Neural cell (in vitro differentiated cells): ENCODE measurements around the gene PIK3AP1. TPM values are rescaled to one million over a fixed set of nuclear protein-coding genes. Genes with fewer than 3 reads are reported as not detected.

Experiments used
- H2AFZ ChIP-seq: fragments of 200-600, 300-800 bp; sonication (generic), shearing (Covaris generic); 2 replicates; pipeline ENCODE4 v1.6.0; 2014; ENCODE audit warnings: low read depth, mild to moderate bottlenecking, antibody characterized with exemption, low read length, moderate library complexity
- H3F3A ChIP-seq: fragments of 200-600 bp; shearing (Covaris generic); 2 replicates; pipeline ENCODE4 v1.6.1; 2016; ENCODE audit warnings: mild to moderate bottlenecking, moderate library complexity, mixed read lengths, antibody characterized with exemption, low read length; ENCODE audit not compliant: insufficient read depth, poor library complexity, severe bottlenecking
- H3K27ac ChIP-seq: fragments of 200-600, 300-800 bp; sonication (generic), shearing (Covaris generic); 2 replicates; pipeline ENCODE4 v1.5.1; 2014; ENCODE audit warnings: mild to moderate bottlenecking, low read length, moderate library complexity
- H3K27me3 ChIP-seq: fragments of 300-800, 200-600 bp; sonication (generic), shearing (Covaris generic); 2 replicates; pipeline ENCODE4 v1.6.0; 2014; ENCODE audit warnings: mild to moderate bottlenecking, low read depth, low read length, moderate library complexity; ENCODE audit not compliant: insufficient read depth
- H3K36me3 ChIP-seq: fragments of 300-800, 200-600 bp; sonication (generic), shearing (Covaris generic); 2 replicates; pipeline ENCODE4 v1.5.1; 2014; ENCODE audit warnings: mild to moderate bottlenecking, antibody characterized with exemption, low read length, moderate library complexity; ENCODE audit not compliant: insufficient read depth
- H3K4me2 ChIP-seq: fragments of 300-800, 200-600 bp; sonication (generic), shearing (Covaris generic); 2 replicates; pipeline ENCODE4 v1.6.0; 2014; ENCODE audit warnings: mild to moderate bottlenecking, low read length
- H3K4me3 ChIP-seq: fragments of 300-800, 200-600 bp; sonication (generic), shearing (Covaris generic); 2 replicates; pipeline ENCODE4 v1.5.1; 2014; ENCODE audit warnings: mild to moderate bottlenecking, low read length, moderate library complexity
- H3K79me2 ChIP-seq: fragments of 200-600 bp; shearing (Covaris generic); replicated peaks from 2 replicates; pipeline ENCODE4 v1.6.0; 2014; ENCODE audit warnings: mild to moderate bottlenecking, low read length, moderate library complexity; ENCODE audit not compliant: insufficient read depth
- H3K9ac ChIP-seq: fragments of 300-800, 200-600 bp; sonication (generic), shearing (Covaris generic); 2 replicates; pipeline ENCODE4 v1.6.1; 2016; ENCODE audit warnings: mild to moderate bottlenecking, low read length, mixed read lengths
- H3K9me2 ChIP-seq: fragments of 200-600 bp; shearing (Covaris generic); 2 replicates; pipeline ENCODE4 v1.6.1; 2016; ENCODE audit warnings: mild to moderate bottlenecking, low read length, mixed read lengths; ENCODE audit not compliant: insufficient read depth
- H3K9me3 ChIP-seq: fragments of 200-600, 300-800 bp; sonication (generic), shearing (Covaris generic); 2 replicates; pipeline ENCODE4 v1.6.1; 2016; ENCODE audit warnings: mild to moderate bottlenecking, mixed run types, low read length, moderate library complexity, mixed read lengths
- H4K20me1 ChIP-seq: fragments of 200-600 bp; shearing (Covaris generic); 2 replicates; pipeline ENCODE4 v1.6.1; 2016; ENCODE audit warnings: mild to moderate bottlenecking, mixed run types; ENCODE audit not compliant: insufficient read depth
- EP300 ChIP-seq: fragments of 450-650 bp; conservative IDR thresholded peaks from 2 replicates; pipeline ENCODE4 v1.6.1; 2014; ENCODE audit warnings: antibody characterized with exemption, mild to moderate bottlenecking, moderate library complexity; ENCODE audit not compliant: poor library complexity, severe bottlenecking
- EZH2 ChIP-seq: fragments of 200-600, 300-800 bp; shearing (Covaris generic), sonication (generic); IDR thresholded peaks from 2 replicates; pipeline ENCODE4 v1.6.1; 2014; ENCODE audit warnings: antibody characterized with exemption, low read length, borderline replicate concordance, mild to moderate bottlenecking; ENCODE audit not compliant: insufficient read depth, poor library complexity, severe bottlenecking
- MXI1 ChIP-seq: fragments of 450-650 bp; conservative IDR thresholded peaks from 2 replicates; pipeline ENCODE4 v1.6.1; 2014; ENCODE audit warnings: antibody characterized with exemption, mild to moderate bottlenecking; ENCODE audit not compliant: poor library complexity, severe bottlenecking
- POLR2AphosphoS5 ChIP-seq: IDR thresholded peaks from 2 replicates; pipeline ENCODE4 v1.6.1; 2012
- RAD21 ChIP-seq: fragments of 450-650 bp; conservative IDR thresholded peaks from 2 replicates; pipeline ENCODE4 v1.6.1; 2014; ENCODE audit warnings: antibody characterized with exemption, mild to moderate bottlenecking, moderate library complexity
- SMC3 ChIP-seq: fragments of 450-650 bp; conservative IDR thresholded peaks from 2 replicates; pipeline ENCODE4 v1.6.1; 2014; ENCODE audit warnings: antibody characterized with exemption, mild to moderate bottlenecking, moderate library complexity; ENCODE audit not compliant: poor library complexity
- TAF1 ChIP-seq: IDR thresholded peaks from 2 replicates; pipeline ENCODE4 v1.6.1; 2012; ENCODE audit warnings: low read depth
- polyA plus RNA-seq: library from polyadenylated mRNA; depleted of rRNA; stranded (reverse); fragments of >200 nt; gene quantifications from 2 replicates; pipeline ENCODE4 v1.2.3, GENCODE V29; 2014
- TF ChIP-seq, protein P1 (sequence below): fragments of 450-650 bp; IDR thresholded peaks from 2 replicates; pipeline ENCODE4 v1.5.1; 2014; ENCODE audit warnings: antibody characterized with exemption, mild to moderate bottlenecking, moderate library complexity; ENCODE audit not compliant: poor library complexity, severe bottlenecking
- TF ChIP-seq, protein P2 (sequence below): IDR thresholded peaks from 2 replicates; pipeline ENCODE4 v1.6.1; 2012; ENCODE audit warnings: borderline replicate concordance

Gene PIK3AP1
- polyA plus RNA-seq, 1 donor from 2014 or later, result 0.05 TPM

DNA sequence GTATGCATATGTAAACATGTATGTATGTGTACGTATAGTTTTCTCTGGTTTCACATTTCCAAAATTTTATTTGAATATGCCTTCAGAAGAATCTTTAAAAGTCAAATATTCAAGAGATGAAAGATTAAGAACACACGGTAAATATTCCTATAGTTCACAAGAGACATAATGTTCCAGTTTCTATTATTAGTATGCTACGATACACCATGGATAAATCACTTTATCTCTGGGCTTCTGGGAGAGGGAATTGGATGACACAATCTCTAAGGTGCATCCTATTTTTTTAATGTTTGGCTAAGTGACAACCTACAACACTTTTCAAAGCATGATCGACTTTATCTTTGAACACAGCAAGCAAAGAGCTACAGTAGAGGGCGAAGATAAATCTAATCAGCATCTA is 147.3 kb downstream of the PIK3AP1 start:
- Histone ChIP-seq H3K27ac (no peak overlapping the region), H3K9ac (no peak overlapping the region), H3F3A (no peaks in the 10 kb centered on the region), H3K36me3 (no peaks in the 10 kb centered on the region), H3K9me3 (no peaks in the 10 kb centered on the region), H3K4me2 (no peak overlapping the region), H3K27me3 (no peaks in the 10 kb centered on the region), H4K20me1 (no peaks in the 10 kb centered on the region), H3K9me2 (no peaks in the 10 kb centered on the region), H3K4me3 (no peak overlapping the region), H2AFZ (no peak overlapping the region), H3K79me2 (peaks cover 58% of the 10 kb centered on the region)
- no peak for TF ChIP-seq EZH2
- no peak for TF ChIP-seq POLR2AphosphoS5
- TF ChIP-seq MXI1, result no peak
- TF ChIP-seq, protein P1, sequence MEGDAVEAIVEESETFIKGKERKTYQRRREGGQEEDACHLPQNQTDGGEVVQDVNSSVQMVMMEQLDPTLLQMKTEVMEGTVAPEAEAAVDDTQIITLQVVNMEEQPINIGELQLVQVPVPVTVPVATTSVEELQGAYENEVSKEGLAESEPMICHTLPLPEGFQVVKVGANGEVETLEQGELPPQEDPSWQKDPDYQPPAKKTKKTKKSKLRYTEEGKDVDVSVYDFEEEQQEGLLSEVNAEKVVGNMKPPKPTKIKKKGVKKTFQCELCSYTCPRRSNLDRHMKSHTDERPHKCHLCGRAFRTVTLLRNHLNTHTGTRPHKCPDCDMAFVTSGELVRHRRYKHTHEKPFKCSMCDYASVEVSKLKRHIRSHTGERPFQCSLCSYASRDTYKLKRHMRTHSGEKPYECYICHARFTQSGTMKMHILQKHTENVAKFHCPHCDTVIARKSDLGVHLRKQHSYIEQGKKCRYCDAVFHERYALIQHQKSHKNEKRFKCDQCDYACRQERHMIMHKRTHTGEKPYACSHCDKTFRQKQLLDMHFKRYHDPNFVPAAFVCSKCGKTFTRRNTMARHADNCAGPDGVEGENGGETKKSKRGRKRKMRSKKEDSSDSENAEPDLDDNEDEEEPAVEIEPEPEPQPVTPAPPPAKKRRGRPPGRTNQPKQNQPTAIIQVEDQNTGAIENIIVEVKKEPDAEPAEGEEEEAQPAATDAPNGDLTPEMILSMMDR, result no peak
- TF ChIP-seq EP300, result no peak
- TF ChIP-seq RAD21, result no peak
- TF ChIP-seq TAF1, result no peak
- no peak for TF ChIP-seq SMC3
- TF ChIP-seq, protein P2, sequence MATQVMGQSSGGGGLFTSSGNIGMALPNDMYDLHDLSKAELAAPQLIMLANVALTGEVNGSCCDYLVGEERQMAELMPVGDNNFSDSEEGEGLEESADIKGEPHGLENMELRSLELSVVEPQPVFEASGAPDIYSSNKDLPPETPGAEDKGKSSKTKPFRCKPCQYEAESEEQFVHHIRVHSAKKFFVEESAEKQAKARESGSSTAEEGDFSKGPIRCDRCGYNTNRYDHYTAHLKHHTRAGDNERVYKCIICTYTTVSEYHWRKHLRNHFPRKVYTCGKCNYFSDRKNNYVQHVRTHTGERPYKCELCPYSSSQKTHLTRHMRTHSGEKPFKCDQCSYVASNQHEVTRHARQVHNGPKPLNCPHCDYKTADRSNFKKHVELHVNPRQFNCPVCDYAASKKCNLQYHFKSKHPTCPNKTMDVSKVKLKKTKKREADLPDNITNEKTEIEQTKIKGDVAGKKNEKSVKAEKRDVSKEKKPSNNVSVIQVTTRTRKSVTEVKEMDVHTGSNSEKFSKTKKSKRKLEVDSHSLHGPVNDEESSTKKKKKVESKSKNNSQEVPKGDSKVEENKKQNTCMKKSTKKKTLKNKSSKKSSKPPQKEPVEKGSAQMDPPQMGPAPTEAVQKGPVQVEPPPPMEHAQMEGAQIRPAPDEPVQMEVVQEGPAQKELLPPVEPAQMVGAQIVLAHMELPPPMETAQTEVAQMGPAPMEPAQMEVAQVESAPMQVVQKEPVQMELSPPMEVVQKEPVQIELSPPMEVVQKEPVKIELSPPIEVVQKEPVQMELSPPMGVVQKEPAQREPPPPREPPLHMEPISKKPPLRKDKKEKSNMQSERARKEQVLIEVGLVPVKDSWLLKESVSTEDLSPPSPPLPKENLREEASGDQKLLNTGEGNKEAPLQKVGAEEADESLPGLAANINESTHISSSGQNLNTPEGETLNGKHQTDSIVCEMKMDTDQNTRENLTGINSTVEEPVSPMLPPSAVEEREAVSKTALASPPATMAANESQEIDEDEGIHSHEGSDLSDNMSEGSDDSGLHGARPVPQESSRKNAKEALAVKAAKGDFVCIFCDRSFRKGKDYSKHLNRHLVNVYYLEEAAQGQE, result no peak

DNA sequence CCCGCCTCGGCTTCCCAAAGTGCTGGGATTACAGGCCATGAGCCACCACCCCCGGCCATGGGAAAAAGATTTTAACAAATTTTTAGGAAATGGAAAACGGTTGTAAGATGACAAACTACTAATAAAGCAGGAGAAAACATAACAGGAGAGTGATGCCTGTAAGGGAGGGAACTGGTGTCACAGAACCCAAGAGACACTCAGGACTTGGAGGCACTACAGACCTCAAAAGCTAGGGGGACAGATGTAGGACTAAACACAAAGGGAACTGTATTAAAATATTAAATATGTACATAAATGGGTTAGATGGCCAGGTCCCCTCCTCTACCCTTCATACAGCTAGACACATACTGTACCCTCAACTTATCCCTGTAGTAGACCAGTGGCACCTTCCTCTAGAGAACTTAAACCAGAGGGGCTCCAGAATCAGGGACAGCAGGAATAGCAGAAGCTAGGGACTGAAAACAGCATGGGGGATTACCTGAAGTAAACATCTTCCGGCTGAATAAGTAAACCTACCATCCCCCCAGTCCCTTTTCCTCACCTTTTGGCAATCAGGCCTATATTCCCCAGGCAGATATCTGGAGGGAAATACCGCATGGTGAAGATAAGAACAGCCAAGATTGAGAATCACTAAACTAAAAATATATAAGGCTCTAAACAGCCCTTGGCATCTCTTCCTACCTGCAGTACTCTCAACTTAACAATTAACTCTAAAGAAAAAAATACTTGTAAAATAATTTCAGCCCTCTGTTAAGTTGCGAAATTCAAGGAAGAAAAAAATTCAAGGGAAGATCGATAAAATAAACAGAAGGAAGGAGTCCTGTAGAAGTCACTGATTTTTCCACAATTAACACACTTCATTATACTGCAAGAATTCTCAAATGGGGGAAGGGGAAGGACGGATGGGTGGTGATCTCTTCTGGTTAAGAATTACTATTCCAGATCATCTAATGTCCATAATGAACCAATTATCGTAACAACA is 149.0 kb downstream of the PIK3AP1 start:
- Histone ChIP-seq H3K36me3 (no peaks in the 10 kb centered on the region), H3K27me3 (no peaks in the 10 kb centered on the region), H3K9me2 (no peaks in the 10 kb centered on the region), H3K4me2 (no peak overlapping the region), H3K9me3 (no peaks in the 10 kb centered on the region), H3K4me3 (no peak overlapping the region), H4K20me1 (no peaks in the 10 kb centered on the region), H3K27ac (no peak overlapping the region), H2AFZ (no peak overlapping the region), H3K9ac (no peak overlapping the region), H3K79me2 (peaks cover 40% of the 10 kb centered on the region), H3F3A (no peaks in the 10 kb centered on the region)
- no peak for TF ChIP-seq SMC3
- TF ChIP-seq, protein P1, result no peak
- TF ChIP-seq, protein P2, result no peak
- no peak for TF ChIP-seq EZH2
- no peak for TF ChIP-seq EP300
- TF ChIP-seq RAD21, result no peak
- TF ChIP-seq POLR2AphosphoS5, result no peak
- no peak for TF ChIP-seq MXI1
- TF ChIP-seq TAF1, result no peak
